ENCODE results near the gene MPO.

MPO gene

DNA sequence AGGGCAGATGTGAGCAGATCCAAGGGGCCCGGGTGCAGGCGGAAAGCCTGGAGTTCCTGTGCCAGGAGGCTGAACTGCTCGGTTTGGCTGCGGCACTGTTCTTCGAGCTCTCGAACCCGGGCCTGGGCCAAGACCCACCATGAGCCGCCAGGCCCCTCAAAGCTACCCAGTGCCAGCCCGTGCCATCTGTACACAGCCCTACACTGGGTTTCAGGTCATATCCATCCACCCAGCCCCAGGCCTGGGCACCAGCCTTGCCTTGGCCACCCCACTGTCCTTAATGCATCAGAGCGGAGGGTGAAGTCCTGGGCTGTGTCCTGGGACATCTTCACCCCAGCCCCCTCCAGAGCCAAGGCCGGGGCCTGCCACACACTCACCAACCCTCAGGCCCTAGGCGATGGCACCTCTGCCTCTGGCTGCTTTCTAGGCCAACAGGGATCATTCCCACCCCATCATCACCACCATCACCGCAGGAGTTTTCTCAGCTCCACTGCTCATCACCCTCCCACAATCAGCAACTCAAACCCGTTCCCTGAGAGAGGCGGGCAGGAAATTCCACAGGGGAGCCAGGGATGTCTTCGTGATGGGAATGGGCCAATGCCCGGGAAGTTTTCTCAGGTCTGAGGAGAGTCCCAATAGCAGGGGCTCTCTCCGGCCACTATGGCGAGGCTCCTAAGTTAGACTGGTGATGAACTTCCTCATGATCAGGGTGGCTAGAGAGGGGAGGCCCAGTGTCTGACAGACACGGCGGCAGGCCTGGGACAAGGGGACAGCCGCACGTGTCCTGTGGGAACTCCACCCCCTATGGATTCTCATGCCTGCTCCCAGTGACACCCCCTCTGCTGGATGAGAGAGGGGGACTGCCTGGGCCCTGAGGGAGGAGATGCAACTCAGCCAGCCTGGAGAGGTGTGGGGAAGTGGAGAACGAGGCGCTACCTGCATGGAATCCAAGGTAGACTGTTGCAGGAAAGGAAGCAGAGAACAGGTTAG lies 38.7 kb upstream of the MPO start:
- no peak for DNase-seq

DNA sequence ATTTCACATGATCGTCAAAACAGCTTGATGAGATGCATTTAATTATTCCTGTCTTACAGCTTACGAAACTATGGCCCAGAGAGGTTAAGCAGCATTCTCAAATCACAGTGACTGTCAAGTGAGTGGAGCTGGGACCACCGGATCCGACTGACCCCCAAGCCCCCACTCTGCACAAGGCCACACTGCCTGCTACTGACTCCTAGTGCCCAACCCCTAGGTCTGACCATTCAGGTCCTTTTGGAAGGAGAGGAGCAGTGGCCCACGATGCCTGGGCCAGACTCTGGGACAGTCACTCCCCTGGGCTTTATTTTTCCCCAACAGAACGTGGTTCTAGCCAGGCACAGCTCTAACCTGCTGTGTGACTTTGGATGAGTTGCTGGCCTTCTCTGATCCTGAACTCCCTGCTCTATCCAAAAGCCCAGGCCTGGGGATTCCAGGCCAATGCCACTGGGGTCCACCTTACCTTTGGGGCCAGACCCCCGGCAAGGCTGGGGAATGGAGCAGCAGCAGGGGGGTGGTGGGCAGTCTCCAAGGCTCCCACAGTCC lies 38.0 kb upstream of the MPO start:
- no peak for DNase-seq

DNA sequence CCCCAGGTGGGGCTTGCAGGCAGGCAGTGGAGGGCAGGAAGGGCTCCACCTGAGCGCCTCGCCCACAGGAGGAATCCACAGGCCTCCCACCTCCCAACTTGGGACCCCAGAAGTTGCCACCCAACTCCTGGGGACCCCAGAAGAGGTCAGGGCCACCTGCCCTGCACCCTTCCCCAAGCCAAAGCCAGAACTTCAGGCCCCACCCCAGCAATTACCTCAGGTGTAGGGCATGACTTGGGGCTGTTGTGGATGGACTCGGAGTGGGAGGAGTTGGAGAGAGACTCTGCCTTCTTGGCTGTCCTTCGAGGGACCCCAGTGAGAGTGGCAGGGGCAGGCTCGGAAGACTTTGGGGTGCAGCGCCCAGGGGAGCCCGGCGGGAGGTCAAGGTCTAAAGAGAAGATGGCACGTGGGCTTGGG lies 37.3 kb upstream of the MPO start:
- DNase-seq, result no peak

DNA sequence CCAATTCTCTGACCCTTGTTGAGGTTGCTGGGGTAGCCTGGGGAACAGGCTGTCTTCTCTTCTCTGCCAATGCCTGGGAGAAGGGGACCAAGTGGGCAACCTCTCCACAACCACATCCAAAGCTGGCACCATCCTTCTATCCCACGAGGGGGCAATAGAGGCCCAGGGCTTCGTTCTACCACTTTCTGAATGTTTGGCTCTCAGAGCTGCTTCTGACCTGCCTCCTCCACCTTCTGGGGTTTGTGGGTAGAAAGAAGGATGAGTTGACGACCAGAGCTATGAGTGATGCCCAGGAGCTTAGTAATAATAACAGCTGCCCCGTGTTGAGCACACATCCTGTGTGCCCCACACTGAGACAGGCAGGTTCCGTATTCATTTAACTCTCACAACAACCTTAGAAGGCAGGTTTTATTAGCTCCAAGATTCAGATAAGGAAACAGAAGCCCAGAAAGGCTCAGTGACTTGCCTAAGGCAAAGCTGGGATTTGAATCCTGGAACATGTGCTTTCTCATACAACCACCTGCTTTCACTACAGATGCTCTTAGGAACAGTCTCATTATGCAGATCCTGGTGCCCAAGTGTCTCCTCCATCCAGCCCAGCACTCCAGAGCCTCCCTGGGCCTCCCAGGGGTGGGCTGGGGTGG lies 36.8 kb upstream of the MPO start:
- DNase-seq, result no peak

DNA sequence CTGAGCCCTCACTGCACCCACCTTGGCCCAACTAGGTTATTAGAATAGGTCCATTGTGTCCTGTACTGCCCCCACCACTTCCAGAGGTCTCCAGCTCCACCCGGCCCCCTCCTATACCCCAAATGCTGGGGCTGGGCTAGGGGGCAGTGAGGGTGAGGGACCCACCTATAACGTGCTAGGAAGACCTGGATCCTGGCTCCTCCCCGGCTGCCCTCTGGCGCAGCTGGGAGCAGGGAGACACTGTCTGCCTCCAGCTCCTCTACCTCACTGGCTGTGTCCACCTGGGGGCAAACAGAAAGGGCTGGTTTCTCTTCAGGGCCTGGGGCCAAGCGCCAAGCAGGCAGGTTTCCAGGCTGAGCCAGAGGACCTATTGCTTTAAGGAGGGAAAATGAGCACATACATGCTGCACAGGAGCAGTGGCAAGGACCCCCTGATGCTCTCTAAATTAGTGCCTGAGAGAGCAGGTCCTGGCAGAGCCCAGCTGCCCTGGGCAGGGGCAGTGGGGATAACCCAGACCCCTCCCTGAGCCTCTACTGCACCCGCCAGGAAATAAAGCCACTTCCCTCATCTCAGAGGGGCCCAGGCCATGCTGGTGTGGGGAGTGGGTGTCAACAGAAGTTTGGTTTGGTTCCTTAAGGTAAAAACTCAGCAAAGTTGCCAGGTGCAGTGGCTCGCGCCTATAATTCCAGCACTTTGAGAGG lies 35.7 kb upstream of the MPO start:
- no peak for DNase-seq

DNA sequence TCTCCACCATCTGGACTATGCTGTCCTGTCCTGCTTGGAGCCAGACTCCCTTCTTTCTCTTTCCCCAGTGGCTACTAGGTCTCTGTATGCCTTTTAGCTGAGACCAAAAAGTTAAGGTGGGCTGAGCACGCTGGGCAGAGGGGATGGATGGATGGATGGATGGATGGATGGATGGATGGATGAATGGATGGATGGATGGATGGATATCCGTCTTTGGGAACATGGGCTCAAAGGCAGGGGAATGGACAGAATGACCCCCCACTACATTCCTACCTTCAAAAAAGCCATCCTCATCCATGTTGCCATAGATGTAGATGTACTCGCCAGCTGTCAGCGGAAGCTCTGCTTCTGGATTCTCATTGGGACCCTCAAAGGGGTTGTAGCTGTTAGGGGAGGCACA lies 35.0 kb upstream of the MPO start:
- no peak for DNase-seq

DNA sequence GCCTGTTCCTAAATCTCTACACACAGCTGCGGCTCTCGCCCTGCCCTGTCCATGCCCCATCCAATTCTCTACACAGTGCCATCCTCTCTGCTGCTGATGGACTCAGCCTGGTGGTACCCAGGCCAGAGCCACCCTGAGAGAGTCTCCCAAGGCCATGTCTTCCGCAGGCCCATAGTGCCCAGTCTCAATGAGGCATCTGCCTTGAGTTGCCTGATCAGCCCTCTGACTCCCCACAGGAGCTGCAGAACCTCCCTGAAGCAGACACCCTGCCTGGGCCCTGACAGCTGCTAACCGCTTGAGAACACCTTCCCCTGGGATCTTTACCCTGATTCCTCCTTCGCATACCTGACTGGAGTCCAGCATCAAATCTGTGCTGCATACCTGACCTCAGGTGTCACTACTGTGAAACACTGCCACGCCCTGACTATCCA lies 34.6 kb upstream of the MPO start:
- no peak for DNase-seq

DNA sequence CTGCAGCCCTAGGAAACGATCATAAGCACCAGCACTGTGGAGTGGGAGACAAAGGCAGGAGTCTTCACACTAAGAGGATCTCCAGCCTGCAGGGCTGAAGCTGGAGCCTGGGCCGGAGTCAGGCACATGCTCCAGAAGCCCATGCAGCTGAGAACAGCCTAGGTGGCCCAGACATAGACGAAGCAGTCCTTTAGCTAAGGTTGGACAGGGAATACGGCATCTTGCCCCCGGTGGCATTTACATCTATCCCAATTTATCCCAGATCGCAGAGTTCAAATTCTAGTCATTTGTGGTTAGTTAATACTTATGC lies 33.9 kb upstream of the MPO start:
- DNase-seq, result no peak

DNA sequence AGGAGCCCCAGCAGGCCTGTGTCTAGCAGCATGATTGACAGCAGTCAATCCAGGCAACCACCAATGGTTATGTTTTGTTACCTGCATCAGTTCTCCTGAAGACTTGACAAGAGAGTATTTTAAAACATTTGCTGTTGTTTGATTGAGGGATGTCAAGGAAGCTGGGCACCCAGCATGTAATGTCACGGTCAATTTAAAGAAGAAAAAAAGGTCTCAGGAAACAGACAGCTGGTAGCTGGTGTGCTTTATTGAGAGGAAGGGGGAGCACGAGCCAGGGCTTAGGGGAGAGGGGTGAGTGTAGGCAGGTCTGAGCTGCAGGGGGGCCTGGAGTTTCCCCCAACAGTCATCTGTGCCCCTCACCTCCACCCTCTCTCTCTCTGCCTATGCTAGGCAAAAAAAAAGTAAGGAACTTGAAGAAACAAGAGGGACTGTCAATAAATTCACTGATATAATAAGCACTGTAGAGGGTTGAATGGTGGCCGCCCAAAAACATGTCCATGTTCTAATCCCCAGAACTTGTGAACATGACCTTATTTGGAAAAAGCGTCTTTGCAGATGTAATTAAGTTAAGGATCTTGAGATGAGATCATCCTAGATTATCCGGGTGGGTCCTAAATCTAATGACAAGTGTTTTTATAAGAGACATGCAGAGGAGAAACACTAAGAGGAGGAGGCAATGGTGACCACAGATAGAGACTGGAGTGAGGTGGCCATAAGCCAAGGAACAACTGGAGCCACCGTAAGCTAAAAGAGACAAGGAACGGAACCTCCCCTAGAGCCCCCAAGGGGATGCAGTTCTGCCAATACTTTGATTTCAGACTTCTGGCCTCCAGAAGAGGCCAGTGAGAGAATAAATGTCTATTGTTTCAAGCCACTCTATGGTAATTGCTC lies 33.3 kb upstream of the MPO start:
- DNase-seq, result no peak

DNA sequence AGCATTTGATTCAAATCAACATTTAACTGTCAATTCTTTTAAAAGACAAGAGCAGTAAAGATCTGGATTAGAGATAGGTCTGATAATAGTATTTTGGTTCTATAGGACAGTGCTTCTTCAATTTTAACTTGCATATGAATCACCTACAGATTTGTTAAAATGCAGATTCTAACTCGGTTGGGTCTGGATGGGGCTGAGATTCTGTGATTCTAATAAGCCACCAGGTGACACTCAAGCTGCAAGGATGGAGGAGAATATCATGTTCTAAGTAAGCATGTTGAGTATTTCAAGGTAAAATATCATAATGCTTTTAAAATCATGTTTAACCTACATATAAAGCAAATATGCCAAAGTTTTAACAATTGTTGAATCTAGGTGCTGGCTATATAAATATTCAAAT lies 32.1 kb upstream of the MPO start:
- no peak for DNase-seq

DNA sequence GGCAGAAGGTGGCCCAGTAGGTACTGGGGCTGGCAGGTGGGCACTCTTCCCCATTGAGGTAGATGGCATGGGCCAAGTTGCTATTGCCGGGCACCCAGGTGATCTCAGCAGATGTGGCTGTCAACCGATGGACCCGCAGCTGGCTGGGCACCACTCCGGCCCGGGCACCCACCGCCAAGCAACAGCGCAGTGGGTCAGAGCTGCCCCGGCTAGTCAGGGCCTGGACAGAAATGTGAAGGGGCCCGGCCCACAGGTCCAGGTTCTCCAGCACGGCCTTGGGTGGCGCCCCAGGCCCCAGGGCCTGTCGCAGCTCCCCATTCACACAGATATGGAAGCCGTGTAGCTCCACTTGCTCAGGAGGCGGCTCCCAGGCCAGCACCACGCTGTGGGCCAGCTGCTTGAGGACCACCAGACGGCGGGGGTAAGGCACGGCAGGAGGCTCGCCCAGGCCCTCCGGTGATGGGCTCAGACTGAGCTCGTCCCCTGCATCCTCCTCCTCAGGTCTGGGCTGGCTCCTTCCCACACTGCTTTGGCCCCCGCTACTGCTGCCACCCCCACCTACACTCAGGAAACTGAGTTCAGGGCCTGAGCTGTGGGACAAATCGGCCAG lies 31.4 kb upstream of the MPO start:
- no peak for DNase-seq

DNA sequence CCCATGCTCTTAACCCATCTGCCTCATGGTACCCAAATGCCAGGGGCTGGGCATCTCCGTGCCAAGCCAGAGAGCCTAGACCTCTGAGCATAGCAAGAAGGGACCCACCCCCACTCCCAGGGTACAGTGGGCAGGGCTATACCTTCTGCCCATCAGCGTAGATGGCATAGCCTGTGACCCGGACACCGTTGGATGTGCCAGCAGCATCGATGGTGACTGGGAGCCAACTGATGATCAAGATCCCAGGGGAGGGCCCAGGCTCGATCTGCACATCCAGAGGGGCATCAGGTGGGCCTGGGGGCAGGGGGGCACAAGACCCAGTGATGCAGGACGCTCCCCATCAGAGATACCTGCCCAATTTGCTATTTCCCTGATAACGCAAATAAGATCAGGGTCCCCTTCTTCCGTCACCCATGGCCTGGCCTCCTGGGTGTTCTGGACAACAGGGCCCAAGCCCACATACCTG lies 30.7 kb upstream of the MPO start:
- DNase-seq, result no peak

DNA sequence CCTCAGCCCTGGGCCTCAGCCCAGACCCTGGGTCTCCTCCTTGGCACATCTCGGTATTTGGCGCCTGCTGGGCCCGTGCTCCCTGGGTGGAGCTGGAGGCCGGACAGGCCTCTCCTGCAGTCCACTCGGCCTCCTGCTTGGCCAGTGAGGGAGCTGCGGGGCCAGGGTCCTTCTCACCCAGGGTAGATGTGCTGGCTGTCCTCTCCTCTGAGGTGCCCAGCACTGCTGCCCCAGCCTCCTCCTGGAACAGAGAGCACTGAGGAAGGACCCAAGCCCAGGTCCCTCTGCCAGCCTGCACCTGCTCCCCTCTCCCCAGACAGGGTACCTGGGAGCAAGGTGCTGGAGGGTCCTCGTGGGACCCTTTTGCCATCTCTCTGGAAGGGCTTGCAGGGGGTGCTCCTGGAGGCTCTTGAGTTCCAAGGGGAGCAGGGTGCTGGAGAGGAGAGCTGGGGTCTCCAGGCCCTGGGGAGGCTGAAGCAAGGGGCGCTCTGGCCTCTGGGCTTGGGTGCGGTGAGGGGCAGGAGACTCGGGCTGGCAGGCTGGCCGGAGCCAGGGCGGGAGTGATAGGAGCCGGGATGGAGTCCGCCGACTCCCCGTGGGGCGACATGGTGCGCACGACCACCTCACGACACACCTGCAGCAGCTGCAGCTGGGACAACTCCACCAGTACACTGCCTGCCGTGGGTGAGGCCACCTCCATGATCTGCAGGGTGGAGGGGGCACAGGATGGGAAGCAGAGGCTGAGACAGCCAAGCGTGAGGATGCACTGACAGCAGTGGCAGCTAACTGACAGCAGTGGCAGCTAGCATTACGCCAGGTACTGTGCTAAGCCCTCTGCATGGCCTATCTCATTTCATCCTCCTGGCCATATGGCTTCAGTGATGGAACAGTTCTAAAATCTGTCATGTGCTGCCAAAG lies 30.0 kb upstream of the MPO start:
- no peak for DNase-seq

DNA sequence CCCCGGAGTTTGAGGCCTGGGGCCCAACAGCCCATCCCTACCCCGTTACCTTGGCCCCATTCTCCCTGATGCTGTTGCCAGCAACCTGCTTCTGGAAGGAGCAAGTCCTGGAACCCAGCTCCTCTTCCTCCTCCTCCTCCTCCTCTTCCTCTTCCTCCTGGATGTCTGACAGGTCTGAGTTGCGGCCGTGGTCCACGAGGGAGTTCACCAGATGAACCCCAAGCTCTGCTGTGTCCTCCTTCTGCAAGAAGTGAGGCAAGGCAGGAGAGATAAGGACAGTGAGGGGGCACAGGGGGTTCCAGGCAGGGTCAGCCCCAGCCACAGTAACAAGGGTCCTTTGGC lies 29.2 kb upstream of the MPO start:
- DNase-seq, result no peak

DNA sequence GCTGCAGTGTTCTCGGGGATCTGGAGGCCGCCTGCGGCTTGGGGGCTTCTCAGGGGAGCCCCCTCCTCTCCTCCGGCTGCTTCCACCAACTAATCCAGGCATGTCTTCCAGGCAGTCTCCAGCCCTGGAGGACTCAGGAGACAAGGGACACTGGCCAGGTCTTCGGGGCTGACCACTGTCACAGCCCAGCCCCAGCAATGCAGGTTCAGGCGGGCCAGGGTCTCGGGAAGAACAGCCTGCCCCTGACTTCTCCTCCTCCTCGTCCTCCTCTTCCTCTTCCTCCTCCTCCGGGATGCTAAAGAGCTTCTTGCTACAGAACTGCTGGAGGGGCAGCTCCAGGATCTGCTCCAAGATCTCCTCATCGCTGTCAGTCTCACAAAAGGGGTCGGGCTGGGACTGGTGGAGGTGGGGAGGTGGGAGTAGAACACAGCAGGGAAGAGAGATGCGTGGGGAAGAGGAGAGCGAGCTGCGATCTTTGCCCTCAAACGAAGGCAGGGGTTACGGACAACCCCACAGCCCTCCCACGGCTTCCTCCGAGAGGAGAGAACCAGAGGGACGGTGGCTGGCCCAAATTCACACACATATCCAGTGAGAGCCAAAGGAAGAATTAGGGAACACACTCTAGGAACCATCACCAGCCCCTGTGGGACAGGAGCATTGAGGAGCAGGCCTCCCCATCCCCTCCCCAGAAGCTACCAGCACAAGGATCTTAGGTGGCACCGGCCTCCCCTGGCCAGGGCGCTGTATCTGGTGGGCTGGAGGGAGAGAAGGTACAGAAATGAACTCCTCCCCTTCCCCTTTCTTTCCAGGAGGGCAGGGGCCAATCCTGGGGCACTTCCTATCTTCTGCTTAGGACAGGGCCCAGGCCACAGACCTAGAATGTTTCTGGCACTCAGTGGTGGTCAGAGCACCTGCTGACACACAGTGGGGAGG lies 28.5 kb upstream of the MPO start:
- DNase-seq, result no peak

DNA sequence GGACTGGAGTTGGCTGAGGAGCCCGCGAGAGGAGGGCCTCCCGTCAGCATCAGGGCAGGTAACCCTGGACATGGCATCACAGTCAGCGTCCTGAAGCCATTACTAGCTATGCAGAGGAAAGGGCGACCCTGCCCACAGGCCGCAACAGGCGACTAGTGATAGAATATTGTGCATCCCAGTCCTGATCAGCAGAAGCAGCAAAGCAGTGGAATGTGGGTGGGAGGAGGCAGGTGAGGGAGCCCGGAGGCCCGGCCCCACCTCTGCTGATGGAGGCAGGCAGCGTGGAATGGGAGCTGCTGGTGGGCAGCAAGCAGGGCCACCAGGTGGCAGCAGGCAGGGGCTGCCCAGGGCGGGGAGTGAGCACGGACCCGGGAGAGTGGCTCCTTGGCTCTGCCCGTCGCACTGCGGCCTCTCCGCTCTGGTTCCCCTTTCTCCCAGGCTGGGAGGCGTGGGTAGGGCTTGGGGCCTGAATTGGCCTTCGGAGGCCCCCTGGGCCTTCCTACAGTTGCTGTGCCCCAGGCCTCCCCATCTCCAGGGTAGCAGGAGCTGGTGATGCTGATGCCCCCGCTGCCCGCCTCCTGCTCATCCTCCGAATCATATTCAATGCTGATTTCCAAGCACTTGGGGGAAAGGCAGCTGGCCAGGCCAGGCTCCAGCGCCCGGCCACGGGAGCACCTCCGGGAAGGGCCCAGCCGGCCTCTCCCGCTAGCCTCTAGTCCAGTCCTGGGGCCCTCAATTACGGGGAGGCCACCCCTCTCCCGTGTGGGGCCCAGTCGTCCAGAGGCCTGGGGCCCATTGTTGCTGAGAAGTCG lies 27.6 kb upstream of the MPO start:
- no peak for DNase-seq

DNA sequence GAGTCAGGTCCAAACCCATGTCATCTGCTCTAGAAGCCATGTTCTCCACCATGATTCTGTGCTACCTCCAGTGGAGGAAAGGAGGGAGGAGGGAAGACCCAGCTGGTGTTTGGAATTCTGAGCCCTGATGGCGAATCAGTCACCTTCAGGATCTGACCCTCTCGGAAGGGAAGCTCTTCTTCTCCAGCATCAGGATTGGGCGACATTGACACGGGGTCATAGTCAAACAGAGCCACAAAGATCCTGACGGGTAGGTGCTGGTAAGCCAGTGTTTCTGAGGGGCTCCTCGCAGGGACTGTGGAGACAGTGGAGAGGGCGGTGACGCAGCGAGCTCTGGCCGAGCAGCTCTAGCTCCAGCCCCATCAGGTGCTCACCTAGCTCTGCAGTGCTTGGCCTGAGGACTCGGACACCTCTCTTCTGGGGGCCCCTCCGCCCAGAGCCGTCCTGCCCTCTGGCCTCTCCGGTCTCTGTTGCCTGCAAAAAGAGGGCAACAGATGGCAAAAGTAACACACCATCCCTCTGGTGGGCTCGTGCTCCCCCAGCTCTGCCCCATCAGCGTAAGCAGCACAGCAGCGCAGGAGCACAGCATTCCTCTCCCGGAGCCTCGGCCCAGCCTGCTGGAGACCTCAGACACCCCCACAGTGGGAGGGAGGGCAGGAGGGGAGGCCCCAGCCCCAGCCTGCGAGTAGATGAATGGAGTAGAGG lies 26.9 kb upstream of the MPO start:
- no peak for DNase-seq
